B cell (primary cell): ENCODE data around the gene ONECUT3. TPM values are rescaled to one million over a fixed set of nuclear protein-coding genes. Genes with fewer than 3 reads are reported as not detected.
"Not testable (repeated sequence)": the region's sequence is repeated elsewhere in the genome, so short reads cannot be mapped to it uniquely, and the experiment has no call there.

Source experiments
- ATAC-seq: fragments of 200-7000 bp; cut with Tn5 transposase; one replicate; pipeline ENCODE4 v1.10.0; 2021; ENCODE audit warnings: low read depth, mild to moderate bottlenecking, moderate number of reproducible peaks, moderate library complexity
- CTCF ChIA-PET: fragments of 350-600 bp; sonication (Branson Sonifier 250); formaldehyde crosslinking; loops from one replicate; lab custom pipeline; 2021; ENCODE audit warnings: antibody characterized with exemption, inconsistent platforms; lab: Charles Lee
- POLR2A ChIA-PET: fragments of 350-600 bp; sonication (Branson Sonifier 250); formaldehyde crosslinking; loops from one replicate; lab custom pipeline; 2021; ENCODE audit warnings: antibody characterized with exemption; lab: Charles Lee
- DNase-seq: peaks from one replicate; pipeline ENCODE4 v3.0.0; 2013
- H2AFZ ChIP-seq: 2 replicates; pipeline ENCODE4 v1.6.1; 2012; ENCODE audit warnings: mild to moderate bottlenecking, low read depth, low read length; ENCODE audit not compliant: insufficient read depth, poor library complexity, severe bottlenecking
- H3K27ac ChIP-seq, 2 donors: 1 replicate in 1 of 2; 2 replicates in 1 of 2; pipeline ENCODE4 v1.5.1; 2012 to 2013; ENCODE audit warnings: low read length in 2 of 2, mild to moderate bottlenecking in 2 of 2, moderate library complexity in 1 of 2
- H3K27me3 ChIP-seq, 4 experiments: fragments of 200-600 bp in 1 of 4; sonication (generic) in 1 of 4; replicated peaks in 1 of 4; 1 replicate in 2 of 4; 2 replicates in 2 of 4; pipeline versions ENCODE4 v1.6.1 to v1.7.0; 2013 to 2016; ENCODE audit warnings: low read length in 3 of 4, mild to moderate bottlenecking in 2 of 4, mixed read lengths in 1 of 4, moderate library complexity in 1 of 4; ENCODE audit not compliant: insufficient read depth in 4 of 4, control insufficient read depth in 3 of 4; ENCODE audit errors: control extremely low read depth in 1 of 4
- H3K36me3 ChIP-seq, 2 experiments: replicated peaks in 1 of 2; 1 replicate in 1 of 2; 2 replicates in 1 of 2; pipeline versions ENCODE4 v1.6.1 to v1.7.1; 2013; ENCODE audit warnings: low read length in 1 of 2; ENCODE audit not compliant: insufficient read depth in 2 of 2, control insufficient read depth in 1 of 2; ENCODE audit errors: control extremely low read depth in 1 of 2, extremely low read depth in 1 of 2
- H3K4me1 ChIP-seq, 2 donors: fragments of 200-600 bp in 1 of 2; sonication (generic) in 1 of 2; 1 replicate in 1 of 2; 2 replicates in 1 of 2; pipeline versions ENCODE4 v1.5.1 to v1.6.1; 2013 to 2017; ENCODE audit warnings: low read length in 2 of 2; ENCODE audit not compliant: control insufficient read depth in 2 of 2, insufficient read depth in 2 of 2
- H3K4me2 ChIP-seq: replicated peaks from 2 replicates; pipeline ENCODE3; 2012; ENCODE audit warnings: mild to moderate bottlenecking, low read depth, low read length; ENCODE audit not compliant: poor library complexity, severe bottlenecking
- H3K4me3 ChIP-seq, 5 experiments: fragments of 200-600 bp in 1 of 5; sonication (generic) in 1 of 5; 1 replicate in 3 of 5; 2 replicates in 2 of 5; pipeline versions ENCODE4 v1.5.1 to v1.7.0; 2011 to 2016; ENCODE audit warnings: low read length in 4 of 5, mild to moderate bottlenecking in 4 of 5, low read depth in 2 of 5, control low read depth in 1 of 5, moderate library complexity in 1 of 5; ENCODE audit not compliant: insufficient read depth in 1 of 5; ENCODE audit errors: control extremely low read depth in 1 of 5, extremely low read depth in 1 of 5
- H3K79me2 ChIP-seq: fragments of 200-600 bp; sonication (generic); one replicate; pipeline ENCODE4 v1.6.0; 2016; ENCODE audit warnings: low read length; ENCODE audit not compliant: control insufficient read depth, insufficient read depth
- H3K9ac ChIP-seq: fragments of 200-600 bp; sonication (generic); 2 replicates; pipeline ENCODE4 v1.6.1; 2017; ENCODE audit warnings: mild to moderate bottlenecking, low read length, moderate library complexity
- H3K9me3 ChIP-seq, 3 donors: one replicate each; pipeline versions ENCODE4 v1.6.1 to v1.7.1; 2013; ENCODE audit warnings: low read length in 2 of 3; ENCODE audit not compliant: control insufficient read depth in 2 of 3, insufficient read depth in 1 of 3; ENCODE audit errors: control extremely low read depth in 1 of 3
- H4K20me1 ChIP-seq: 2 replicates; pipeline ENCODE4 v1.6.0; 2012; ENCODE audit warnings: mild to moderate bottlenecking, low read length; ENCODE audit not compliant: insufficient read depth, control insufficient read depth, poor library complexity, severe bottlenecking
- H3K27ac Mint-ChIP-seq: one replicate; pipeline ENCODE4 v1.8.0; 2021; ENCODE audit warnings: mixed read lengths
- H3K27me3 Mint-ChIP-seq: one replicate; pipeline ENCODE4 v1.8.0; 2021; ENCODE audit warnings: mixed read lengths
- H3K4me1 Mint-ChIP-seq: one replicate; pipeline ENCODE4 v1.8.0; 2021; ENCODE audit warnings: mixed read lengths
- H3K4me3 Mint-ChIP-seq: one replicate; pipeline ENCODE4 v1.8.0; 2021; ENCODE audit warnings: mixed read lengths
- H3K9me3 Mint-ChIP-seq: one replicate; pipeline ENCODE4 v1.8.0; 2022; ENCODE audit warnings: mixed read lengths; ENCODE audit not compliant: insufficient read depth
- CTCF ChIP-seq: fragments of 200-600 bp; IDR thresholded peaks from one replicate; pipeline ENCODE4 v1.8.0; 2022; ENCODE audit warnings: antibody characterized with exemption, mild to moderate bottlenecking
- EZH2 ChIP-seq: IDR thresholded peaks from 2 replicates; pipeline ENCODE4 v1.6.1; 2012; ENCODE audit warnings: borderline replicate concordance, low read depth, mild to moderate bottlenecking, moderate library complexity, low read length; ENCODE audit not compliant: insufficient read depth, poor library complexity, severe bottlenecking
- WGBS: methylation state at CpG from one replicate; pipeline ENCODE4 v1.1.5; 2013; ENCODE audit warnings: missing lambda C conversion rate; ENCODE audit not compliant: insufficient coverage; 5-methylcytosine and 5-hydroxymethylcytosine counted together
- intact Hi-C: fragments of 100-400 bp; cut with micrococcal nuclease; formaldehyde crosslinking; loops from one replicate; pipeline ENCODE4 v1.10.0; 2022
- polyA plus RNA-seq: library from polyadenylated mRNA; depleted of rRNA; stranded (reverse); fragments of >200 nt; gene quantifications from 2 replicates; pipeline ENCODE4 v1.2.3, GENCODE V29; 2012
- total RNA-seq, 2 donors: library from RNA; stranded (reverse); fragments of 120-200 nt in 1 of 2; gene quantifications; 1 replicate in 1 of 2; 2 replicates in 1 of 2; pipeline versions ENCODE4 v1.2.3 to v1.2.4, GENCODE V29; 2013 to 2022

The ONECUT3 gene
- total and polyA plus RNA-seq, 2 donors (not counting 1 experiment from before 2014, with no cell fraction given): not detected

DNA sequence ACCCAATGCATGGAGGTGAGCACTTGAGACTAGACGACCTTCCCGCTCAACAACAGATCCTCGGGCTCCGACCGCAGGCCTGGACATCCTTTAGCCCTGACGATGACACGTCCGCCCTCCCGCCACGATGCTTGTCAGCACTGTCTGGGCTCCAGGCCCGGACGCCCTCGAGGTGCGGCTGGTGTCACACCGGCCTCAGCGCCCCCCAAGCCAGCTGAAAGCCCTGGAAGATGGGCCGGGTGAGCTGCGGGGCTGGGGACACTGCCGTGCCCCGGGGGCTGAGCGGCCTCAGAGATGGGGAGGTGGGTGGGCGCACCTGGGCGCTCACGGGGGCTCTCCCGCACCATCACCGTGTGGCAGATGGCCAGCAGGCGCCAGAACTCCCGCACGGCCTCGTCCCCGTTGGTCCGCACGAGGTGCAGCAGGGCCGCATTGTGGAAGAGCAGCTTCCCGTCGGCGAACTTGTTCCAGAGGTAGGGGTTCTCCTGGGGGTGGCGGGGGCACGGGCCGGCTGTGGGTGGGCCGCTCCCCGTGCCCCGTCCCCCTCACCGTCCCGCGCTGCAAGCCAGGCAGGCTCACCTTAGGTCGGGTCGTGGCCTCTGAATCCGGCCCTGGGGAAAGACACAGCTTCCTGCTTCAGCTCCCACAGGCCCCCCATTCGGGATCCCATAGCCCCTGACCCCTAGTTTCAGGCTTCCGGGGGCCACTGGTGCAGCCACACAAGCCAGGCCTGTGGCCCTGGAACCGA lies 43.3 kb downstream of the ONECUT3 start:
- Histone ChIP-seq H3K4me3 (no peak overlapping the region), H3K4me1 (peaks cover 8% of the 10 kb centered on the region in 2 donors), H3K4me2 (peak overlapping the region; percentile 61), H3K27ac (no peak overlapping the region), H3K27me3 (peaks cover 0 to 29% (median 3%) of the 10 kb centered on the region in 4 experiments), H2AFZ (no peak overlapping the region), H3K36me3 (no peaks in the 10 kb centered on the region), H4K20me1 (no peaks in the 10 kb centered on the region), H3K9ac (no peak overlapping the region), H3K9me3 (no peaks in the 10 kb centered on the region), H3K79me2 (no peaks in the 10 kb centered on the region)
- CTCF ChIA-PET: interaction anchor here (0.7 to 6.6 kb wide), 7 partner anchors 13 to 517 kb away, joined by 3 to 48 read pairs (median 4); no protein-coding TSS in a partner anchor
- H3K4me1 Mint-ChIP-seq: no peaks in the 10 kb centered on the region
- H3K27ac Mint-ChIP-seq: no peak overlapping the region
- TF ChIP-seq EZH2: no peak
- no peak for TF ChIP-seq CTCF
- no peak overlapping the region for H3K4me3 Mint-ChIP-seq
- H3K27me3 Mint-ChIP-seq: peaks cover 4% of the 10 kb centered on the region
- POLR2A ChIA-PET: no interaction called here
- no peaks in the 10 kb centered on the region for H3K9me3 Mint-ChIP-seq
- intact Hi-C loops: no loop called here
- ATAC-seq: no peak
- whole genome bisulfite sequencing: 70% methylated on average over 52 of the region's 52 CpGs
- DNase-seq: no peak

DNA sequence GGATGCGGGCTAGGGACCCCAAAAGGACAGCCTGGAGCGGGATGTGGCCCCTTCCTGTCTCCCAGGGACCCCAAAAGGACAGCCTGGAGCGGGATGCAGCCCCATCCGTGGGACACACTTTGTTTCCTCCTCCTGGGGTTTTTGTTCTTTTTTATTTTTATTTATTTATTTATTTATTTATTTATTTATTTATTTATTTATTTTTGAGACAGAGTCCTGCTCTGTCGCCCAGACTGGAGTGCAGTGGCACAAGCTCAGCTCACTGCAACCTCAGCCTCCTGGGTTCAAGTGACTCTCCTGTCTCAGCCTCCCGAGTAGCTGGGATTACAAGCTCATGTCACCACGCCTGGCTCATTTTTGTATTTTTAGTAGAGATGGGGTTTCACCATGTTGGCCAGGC lies 44.0 kb downstream of the ONECUT3 start:
- CTCF ChIA-PET: interaction anchor here (0.7 to 6.6 kb wide), 4 partner anchors 11 to 252 kb away, joined by 3 to 48 read pairs (median 5); no protein-coding TSS in a partner anchor
- H3K27me3 ChIP-seq: peaks cover 0 to 25% (median 3%) of the 10 kb centered on the region in 4 experiments
- H3K36me3 ChIP-seq, H4K20me1 ChIP-seq, H3K9ac ChIP-seq, H3K4me2 ChIP-seq, H3K4me3 ChIP-seq, H3K9me3 Mint-ChIP-seq, intact Hi-C loops, H3K4me3 Mint-ChIP-seq, H3K27ac Mint-ChIP-seq, H3K9me3 ChIP-seq, H3K79me2 ChIP-seq, DNase-seq, H3K27ac ChIP-seq, H3K4me1 ChIP-seq, POLR2A ChIA-PET, H2AFZ ChIP-seq, H3K4me1 Mint-ChIP-seq, H3K27me3 Mint-ChIP-seq, ATAC-seq: not testable (repeated sequence)
- WGBS: 100% methylated on average over 3 of the region's 7 CpGs
